Measurements from ENCODE around the gene DMD.

Gene DMD

DNA sequence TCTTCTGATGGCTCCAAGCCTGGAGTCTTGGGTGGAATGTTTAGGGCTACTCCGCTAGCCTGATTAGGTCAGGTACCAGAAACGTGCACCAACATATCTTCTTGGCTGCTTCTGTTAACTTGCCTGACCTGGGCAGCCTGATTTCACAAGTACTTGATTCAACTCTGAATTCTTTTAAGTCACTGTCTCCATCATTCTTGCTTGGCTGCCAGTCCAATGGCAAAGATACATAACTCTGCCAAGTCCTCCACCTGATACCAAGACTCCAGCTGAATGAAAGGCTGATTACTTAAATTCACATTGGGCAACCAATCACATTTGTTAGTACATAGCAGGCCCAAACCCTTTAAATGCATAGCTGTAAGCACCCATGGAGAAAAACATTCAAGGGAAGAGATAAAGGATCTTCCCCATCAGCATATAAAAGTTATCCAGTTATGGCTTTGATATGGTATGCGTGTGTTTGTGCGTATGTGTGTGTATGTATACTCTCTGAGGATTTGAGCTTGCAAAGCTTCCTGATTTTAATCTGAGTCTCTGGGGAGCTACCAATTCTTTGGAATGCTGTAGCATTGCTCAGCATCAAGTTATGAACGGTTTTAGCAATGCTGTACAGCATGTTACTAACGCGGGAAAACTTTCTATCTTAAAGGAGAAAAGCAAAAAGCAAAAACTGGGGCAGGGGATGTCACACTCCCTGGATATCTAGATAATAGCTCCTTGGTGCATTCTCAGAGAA lies 917.2 kb downstream of the DMD start:
- Histone ChIP-seq H3F3A (ENCODE audit: low read depth) (no peaks in the 10 kb centered on the region), H3K36me3 (ENCODE audit: insufficient read depth, low read length) (no peaks in the 10 kb centered on the region), H3K9ac (ENCODE audit: low read depth, low read length, poor library complexity, severe bottlenecking) (no peak overlapping the region), H3K4me1 (ENCODE audit: insufficient read depth, low read length, poor library complexity, severe bottlenecking) (no peaks in the 10 kb centered on the region), H3K9me2 (replicated peaks; ENCODE audit: low read depth, low read length) (no peaks in the 10 kb centered on the region), H3K4me2 (ENCODE audit: low read depth, low read length, poor library complexity, severe bottlenecking) (no peak overlapping the region), H3K9me3 (ENCODE audit: insufficient read depth, low read depth, low read length) (no peaks in the 10 kb centered on the region), H3K27me3 (ENCODE audit: insufficient read depth, low read length, poor library complexity, severe bottlenecking) (no peaks in the 10 kb centered on the region), H3K4me3 (ENCODE audit: low read length, poor library complexity, severe bottlenecking) (no peak overlapping the region), H4K20me1 (ENCODE audit: insufficient read depth, low read length, poor library complexity, severe bottlenecking) (no peaks in the 10 kb centered on the region), H3K79me2 (ENCODE audit: insufficient read depth, low read length) (no peaks in the 10 kb centered on the region), H2AFZ (ENCODE audit: low read length) (no peak overlapping the region)
- no peak for TF ChIP-seq CTCF (conservative IDR thresholded peaks at IDR 0.05; ENCODE audit: low read length)
- no peak for TF ChIP-seq EZH2phosphoT487 (IDR thresholded peaks at IDR 0.05; ENCODE audit: borderline replicate concordance)

GRCh38 chrX:32289356-32289755 lies 922.0 kb downstream of the DMD start:
- H3F3A ChIP-seq (ENCODE audit: low read depth), result no peaks in the 10 kb centered on the region
- H3K36me3 ChIP-seq (ENCODE audit: insufficient read depth, low read length), result no peaks in the 10 kb centered on the region
- H3K4me3 ChIP-seq (ENCODE audit: low read length, poor library complexity, severe bottlenecking), result no peak overlapping the region
- TF ChIP-seq EZH2phosphoT487 (IDR thresholded peaks at IDR 0.05; ENCODE audit: borderline replicate concordance) (no peak), CTCF (conservative IDR thresholded peaks at IDR 0.05; ENCODE audit: low read length) (no peak)
- no peak overlapping the region for H2AFZ ChIP-seq (ENCODE audit: low read length)
- no peaks in the 10 kb centered on the region for H3K79me2 ChIP-seq (ENCODE audit: insufficient read depth, low read length)
- no peaks in the 10 kb centered on the region for H4K20me1 ChIP-seq (ENCODE audit: insufficient read depth, low read length, poor library complexity, severe bottlenecking)
- no peak overlapping the region for H3K9ac ChIP-seq (ENCODE audit: low read depth, low read length, poor library complexity, severe bottlenecking)
- no peaks in the 10 kb centered on the region for H3K27me3 ChIP-seq (ENCODE audit: insufficient read depth, low read length, poor library complexity, severe bottlenecking)
- no peaks in the 10 kb centered on the region for H3K4me1 ChIP-seq (ENCODE audit: insufficient read depth, low read length, poor library complexity, severe bottlenecking)
- no peaks in the 10 kb centered on the region for H3K9me3 ChIP-seq (ENCODE audit: insufficient read depth, low read depth, low read length)
- H3K4me2 ChIP-seq (ENCODE audit: low read depth, low read length, poor library complexity, severe bottlenecking), result no peak overlapping the region
- H3K9me2 ChIP-seq (replicated peaks; ENCODE audit: low read depth, low read length), result no peaks in the 10 kb centered on the region

- no peak overlapping the region for H2AFZ ChIP-seq (ENCODE audit: low read length)
- H3K4me2 ChIP-seq (ENCODE audit: low read depth, low read length, poor library complexity, severe bottlenecking), result no peak overlapping the region
- H3F3A ChIP-seq (ENCODE audit: low read depth), result no peaks in the 10 kb centered on the region
- H3K9ac ChIP-seq (ENCODE audit: low read depth, low read length, poor library complexity, severe bottlenecking), result no peak overlapping the region
- H3K9me3 ChIP-seq (ENCODE audit: insufficient read depth, low read depth, low read length), result no peaks in the 10 kb centered on the region
- H3K4me1 ChIP-seq (ENCODE audit: insufficient read depth, low read length, poor library complexity, severe bottlenecking), result no peaks in the 10 kb centered on the region
- no peak overlapping the region for H3K4me3 ChIP-seq (ENCODE audit: low read length, poor library complexity, severe bottlenecking)
- H4K20me1 ChIP-seq (ENCODE audit: insufficient read depth, low read length, poor library complexity, severe bottlenecking), result no peaks in the 10 kb centered on the region
- H3K79me2 ChIP-seq (ENCODE audit: insufficient read depth, low read length), result no peaks in the 10 kb centered on the region
- no peaks in the 10 kb centered on the region for H3K36me3 ChIP-seq (ENCODE audit: insufficient read depth, low read length)
- H3K27me3 ChIP-seq (ENCODE audit: insufficient read depth, low read length, poor library complexity, severe bottlenecking), result no peaks in the 10 kb centered on the region
- TF ChIP-seq CTCF (conservative IDR thresholded peaks at IDR 0.05; ENCODE audit: low read length) (no peak), EZH2phosphoT487 (IDR thresholded peaks at IDR 0.05; ENCODE audit: borderline replicate concordance) (no peak)
- no peaks in the 10 kb centered on the region for H3K9me2 ChIP-seq (replicated peaks; ENCODE audit: low read depth, low read length)
Measured at GRCh38 chrX:32281853-32282252, 929.5 kb downstream of the DMD start.
